Right lobe of liver (tissue), 6 donors: Measurements from ENCODE around the gene SSR3. TPM values are rescaled to one million over a fixed set of nuclear protein-coding genes. Genes with fewer than 3 reads are reported as not detected.

Experiments
- ATAC-seq, 4 donors: fragments of 200-7000 bp; cut with Tn5 transposase; one replicate each; pipeline ENCODE4 v1.9.1; 2020; ENCODE audit warnings: mild to moderate bottlenecking in 4 of 4, moderate library complexity in 4 of 4
- DNase-seq, 3 donors: peaks; one replicate each; pipeline ENCODE4 v3.0.0-alpha.2; 2020
- H3K27ac ChIP-seq, 3 donors: fragments of 200-600 bp; one replicate each; pipeline ENCODE4 v1.8.0; 2022
- H3K27me3 ChIP-seq, 2 donors: fragments of 200-600 bp; one replicate each; pipeline ENCODE4 v1.8.0; 2022
- H3K36me3 ChIP-seq, 4 donors: fragments of 200-600 bp; sonication (generic) in 1 of 4; one replicate each; pipeline versions ENCODE4 v1.5.1 to v1.8.0; 2017 to 2022; ENCODE audit warnings: control low read depth in 1 of 4
- H3K4me1 ChIP-seq, 4 donors: fragments of 200-600 bp; sonication (generic) in 1 of 4; one replicate each; pipeline versions ENCODE4 v1.5.1 to v1.8.0; 2017 to 2022; ENCODE audit warnings: control low read depth in 1 of 4
- H3K4me3 ChIP-seq, 3 donors: fragments of 200-600 bp; one replicate each; pipeline ENCODE4 v1.8.0; 2022
- H3K9me3 ChIP-seq, 4 donors: fragments of 200-600 bp; sonication (generic) in 1 of 4; one replicate each; pipeline versions ENCODE4 v1.5.1 to v1.8.0; 2017 to 2022; ENCODE audit warnings: control low read depth in 1 of 4
- CTCF ChIP-seq, 4 donors: fragments of 200-600 bp in 3 of 4; fragments of 450-650 bp in 1 of 4; IDR thresholded peaks; one replicate each; pipeline versions ENCODE4 v1.5.1 to v1.8.0; 2016 to 2022; ENCODE audit warnings: antibody characterized with exemption in 4 of 4, mild to moderate bottlenecking in 2 of 4
- POLR2A ChIP-seq: fragments of 450-650 bp; IDR thresholded peaks from one replicate; pipeline ENCODE4 v1.6.1; 2017; ENCODE audit warnings: antibody characterized with exemption, mild to moderate bottlenecking
- WGBS: methylation state at CpG from one replicate; pipeline ENCODE4 v1.1.6; 2018; ENCODE audit warnings: low coverage, low lambda C conversion rate; ENCODE audit not compliant: insufficient coverage; ENCODE audit errors: missing lambda C conversion rate; 5-methylcytosine and 5-hydroxymethylcytosine counted together
- intact Hi-C, 2 donors: fragments of 100-400 bp; cut with DNase I; formaldehyde crosslinking; loops; one replicate each; pipeline versions ENCODE4 v1.11.2 to v1.14.1; 2022
- total RNA-seq, 6 experiments: library from RNA; depleted of rRNA in 2 of 6; stranded (reverse); fragments of >200 nt in 2 of 6; fragmentation: NEBNext Ultra II Directional in 3 of 6; extraction: Animal tissue kit (Norgen Biotek cat#: 25700) in 3 of 6; gene quantifications; one replicate each; pipeline versions ENCODE4 v1.1.0 to v1.2.4, GENCODE V29; 2016 to 2023
- donor health status: DM: no; HTN: yes; CAD: no.
- donor health status: DM: no; HTN: no; CAD: no.
- donor health status: DM: no; HTN: no; CAD: no.
- donor health status: DM: no; HTN: yes; CAD: no.
- donor health status: DM: no; HTN: yes; CAD: no.

The SSR3 gene
- total RNA-seq, 6 experiments from 2014 or later = 73.6 to 168 (median 118) TPM

- H3K4me1 ChIP-seq = peaks cover 0 to 8% (median 3%) of the 10 kb centered on the region in 4 donors
- no peak overlapping the region for H3K27ac ChIP-seq
- intact Hi-C loops = no loop called here
- TF ChIP-seq POLR2A = no peak
- no peak for TF ChIP-seq CTCF (IDR thresholded peaks at IDR 0.05)
- no peaks in the 10 kb centered on the region for H3K36me3 ChIP-seq
- 53% methylated on average over 3 of the region's 3 CpGs for WGBS
- H3K9me3 ChIP-seq = no peaks in the 10 kb centered on the region
- H3K4me3 ChIP-seq = no peak overlapping the region
- ATAC-seq = no peak
- no peaks in the 10 kb centered on the region for H3K27me3 ChIP-seq
- DNase-seq = no peak
These were observed 22.2 kb downstream of the SSR3 start for GRCh38 chr3:156532730-156533129.

GRCh38 chr3:156530980-156531379, 23.9 kb downstream of the SSR3 start:
- Histone ChIP-seq H3K36me3 (no peaks in the 10 kb centered on the region), H3K4me1 (peaks cover 0 to 8% (median 2%) of the 10 kb centered on the region in 4 donors), H3K9me3 (no peaks in the 10 kb centered on the region), H3K4me3 (no peak overlapping the region), H3K27ac (no peak overlapping the region), H3K27me3 (no peaks in the 10 kb centered on the region)
- ATAC-seq (no peak), DNase-seq (no peak)
- 83% methylated on average over 4 of the region's 5 CpGs for WGBS
- TF ChIP-seq POLR2A = no peak
- no peak for TF ChIP-seq CTCF (IDR thresholded peaks at IDR 0.05)
- intact Hi-C loops = no loop called here

GRCh38 chr3:156527060-156527459, 27.9 kb downstream of the SSR3 start:
- no peak for TF ChIP-seq CTCF (IDR thresholded peaks at IDR 0.05)
- no peak for TF ChIP-seq POLR2A
- no peak for DNase-seq
- no peak for ATAC-seq
- peaks cover 0 to 1% (median 0%) of the 10 kb centered on the region in 4 donors for H3K36me3 ChIP-seq
- no peaks in the 10 kb centered on the region for H3K27me3 ChIP-seq
- WGBS = 100% methylated on average over 1 of the region's 1 CpG
- H3K4me1 ChIP-seq = no peaks in the 10 kb centered on the region
- H3K27ac ChIP-seq = no peak overlapping the region
- no peak overlapping the region for H3K4me3 ChIP-seq
- no peaks in the 10 kb centered on the region for H3K9me3 ChIP-seq
- intact Hi-C loops = no loop called here

GRCh38 chr3:156525808-156526207, 29.1 kb downstream of the SSR3 start:
- Histone ChIP-seq H3K27ac (no peak overlapping the region), H3K4me1 (no peaks in the 10 kb centered on the region), H3K9me3 (no peaks in the 10 kb centered on the region), H3K4me3 (no peak overlapping the region), H3K27me3 (no peaks in the 10 kb centered on the region), H3K36me3 (peaks cover 0 to 1% (median 0%) of the 10 kb centered on the region in 4 donors)
- ATAC-seq (no peak), DNase-seq (no peak)
- intact Hi-C loops = no loop called here
- WGBS = 100% methylated on average over 1 of the region's 1 CpG
- TF ChIP-seq POLR2A (no peak), CTCF (IDR thresholded peaks at IDR 0.05) (no peak)

- ATAC-seq (no peak), DNase-seq (no peak)
- Histone ChIP-seq H3K27ac (no peak overlapping the region), H3K4me3 (no peak overlapping the region), H3K4me1 (no peaks in the 10 kb centered on the region), H3K36me3 (peaks cover 0 to 1% (median 0%) of the 10 kb centered on the region in 4 donors), H3K27me3 (no peaks in the 10 kb centered on the region), H3K9me3 (no peaks in the 10 kb centered on the region)
- intact Hi-C loops = no loop called here
- TF ChIP-seq POLR2A (no peak), CTCF (IDR thresholded peaks at IDR 0.05) (no peak)
- whole genome bisulfite sequencing = 77% methylated on average over 4 of the region's 4 CpGs
These were observed 32.2 kb downstream of the SSR3 start for GRCh38 chr3:156522673-156523072.
